Measurements from ENCODE around the gene PDZD4. TPM values are rescaled to one million over a fixed set of nuclear protein-coding genes. Genes with fewer than 3 reads are reported as not detected.

Gene PDZD4
- polyA plus RNA-seq, 3 donors: 6.8 to 7.1 (median 6.9) TPM

DNA sequence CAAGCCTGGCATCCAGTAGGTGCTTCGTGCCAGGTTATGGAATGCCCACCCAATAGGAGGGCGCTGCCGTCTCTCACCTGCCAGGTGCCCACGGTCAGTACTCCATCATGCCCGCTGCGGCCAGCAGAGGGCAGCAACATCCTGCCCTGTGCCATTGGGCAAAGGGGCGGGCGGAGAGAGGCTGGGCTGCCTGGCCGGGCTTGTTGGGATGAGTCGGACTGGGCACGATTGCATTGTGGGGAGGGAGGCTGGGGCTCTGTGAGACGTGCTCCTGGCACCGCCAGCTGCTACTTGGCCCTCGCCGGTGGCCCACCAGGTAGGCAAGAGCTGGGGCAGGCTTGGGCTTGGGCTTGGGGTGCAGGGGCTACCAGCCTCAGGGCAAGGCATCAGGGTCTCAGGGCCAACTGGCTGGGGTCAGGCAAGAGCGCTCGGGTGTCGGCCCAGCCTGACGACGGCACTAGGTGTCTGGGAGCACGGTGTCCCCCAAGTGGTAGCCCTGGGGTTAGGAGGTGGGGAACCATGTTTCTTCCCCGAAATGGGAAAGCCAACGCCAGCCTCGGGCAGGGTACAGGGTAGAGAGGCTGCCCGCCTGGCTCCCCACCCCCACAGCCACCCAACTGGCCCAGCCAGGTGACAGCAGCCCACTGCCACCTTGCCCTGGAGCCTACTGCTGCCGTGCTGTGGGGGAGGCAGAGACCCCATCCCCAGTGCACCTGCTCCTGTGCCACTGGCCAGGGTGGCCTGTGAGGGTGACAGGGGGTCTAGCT lies 66.2 kb downstream of the PDZD4 start, which contains the start of gene PLXNB3:
TSS of gene PLXNB3 (plus strand) at position 261 of the 767 bp plus-strand sequence. CDS start 1,287 bp downstream, outside the sequence.
- DNase-seq (ENCODE audit: low read depth in 3 of 3, low spot score in 2 of 3): no peak

DNA sequence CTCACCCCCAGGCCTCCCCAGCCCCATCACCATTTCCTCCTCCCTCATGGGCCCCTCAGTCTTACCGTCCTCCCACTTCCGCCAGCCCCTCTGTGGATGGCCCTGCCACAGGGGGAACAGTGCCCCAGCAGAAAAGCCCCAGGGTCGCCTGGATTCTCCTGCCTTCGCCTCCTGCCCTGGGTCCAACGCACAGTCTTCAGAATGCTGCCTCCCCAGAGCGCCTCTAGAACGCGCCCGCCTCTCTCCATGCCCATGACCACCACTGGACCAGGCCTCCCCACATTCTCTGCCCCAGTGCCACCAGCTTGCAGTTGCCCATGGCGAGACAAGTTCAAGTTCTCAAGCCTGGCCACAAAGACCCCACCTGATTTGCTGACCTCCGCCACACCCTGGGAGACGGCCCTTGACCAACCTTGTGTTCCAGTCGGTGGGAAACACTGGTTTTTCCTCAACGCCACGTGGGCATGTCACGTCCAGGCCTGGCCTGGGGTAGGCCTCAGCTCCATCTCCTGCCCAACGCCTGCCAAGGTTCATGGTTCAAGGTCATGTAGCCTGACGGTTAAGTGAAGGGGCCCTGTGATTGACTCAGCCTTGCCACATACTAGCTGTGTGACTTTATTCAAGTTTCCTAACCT lies 66.9 kb downstream of the PDZD4 start:
- DNase-seq (ENCODE audit: low read depth in 3 of 3, low spot score in 2 of 3): no peak

DNA sequence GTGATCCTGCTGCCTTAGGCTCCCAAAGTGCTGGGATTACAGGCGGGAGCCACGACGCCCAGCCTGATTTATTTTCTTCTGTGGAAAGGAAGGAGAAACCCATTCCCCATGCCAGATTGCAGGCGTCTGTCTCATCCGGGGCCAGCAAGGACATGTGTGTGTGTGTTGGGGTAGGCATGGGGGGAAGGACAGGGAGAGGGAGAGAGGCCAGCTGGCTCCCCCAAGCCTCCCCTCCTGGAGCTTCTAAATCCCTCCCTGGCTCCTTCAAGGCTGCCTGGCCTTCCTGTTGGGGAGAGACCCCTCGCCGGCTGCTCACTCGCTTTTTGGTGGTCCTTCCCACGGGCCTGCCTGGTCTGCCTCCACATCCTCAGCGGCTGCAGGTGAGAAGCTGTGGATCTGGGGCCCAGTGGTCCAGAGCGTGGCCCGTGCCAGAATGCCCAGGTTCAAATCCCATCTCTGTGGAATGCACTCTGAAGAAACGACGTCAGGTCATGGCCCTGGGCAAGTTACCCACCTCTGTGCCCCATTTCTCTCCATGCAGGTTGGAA lies 67.6 kb downstream of the PDZD4 start:
- DNase-seq (ENCODE audit: low read depth in 3 of 3, low spot score in 2 of 3): no peak

DNA sequence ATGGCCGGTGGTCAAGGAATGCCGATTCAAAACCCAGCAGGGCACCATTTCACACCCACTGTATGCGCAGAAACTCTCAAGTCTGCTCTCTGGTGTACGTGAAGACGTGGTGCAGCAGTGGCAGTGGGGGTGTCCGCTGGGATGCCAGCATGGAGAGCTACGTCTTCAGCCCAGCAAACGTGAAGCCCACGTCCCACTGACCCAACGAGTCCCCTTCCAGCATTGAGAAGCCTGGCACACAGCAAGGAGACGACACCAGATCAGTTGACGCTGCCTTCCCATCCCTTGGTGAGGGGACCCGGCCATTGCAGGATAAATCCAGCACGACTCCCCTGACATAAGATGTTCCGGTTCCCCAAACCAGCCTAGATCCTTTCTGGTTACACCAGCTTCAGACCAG lies 68.5 kb downstream of the PDZD4 start:
- DNase-seq (ENCODE audit: low read depth in 3 of 3, low spot score in 2 of 3): no peak

DNA sequence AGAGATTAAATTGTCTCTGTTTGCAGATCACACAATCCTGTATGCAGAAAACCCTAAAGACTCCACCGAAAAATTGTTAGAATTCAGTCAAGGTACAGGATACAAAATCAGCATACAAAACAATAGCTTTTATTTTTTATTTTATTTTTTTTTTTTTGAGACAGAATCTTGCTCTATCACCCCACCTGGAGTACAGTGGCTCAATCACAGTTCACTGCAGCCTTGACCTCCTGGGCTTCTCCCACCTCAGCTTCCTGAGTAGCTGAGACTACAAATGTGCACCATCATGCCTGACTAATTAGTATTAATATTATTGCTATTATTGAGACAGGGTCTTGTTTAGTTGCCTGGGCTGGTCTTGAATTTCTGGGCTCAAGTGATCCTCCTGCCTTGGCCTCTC lies 75.2 kb downstream of the PDZD4 start:
- DNase-seq (ENCODE audit: low read depth in 3 of 3, low spot score in 2 of 3): no peak

Other genes starting within 250 kb of the PDZD4 start
- 10 to 100 TPM; 17.2 to 19.6 (median 18.7) TPM for gene CCNQ, start 231.4 kb downstream of the PDZD4 start, polyA plus RNA-seq (ENCODE audit: insufficient read length in 3 of 3)
- gene DUSP9, start 183.3 kb downstream of the PDZD4 start, polyA plus RNA-seq (ENCODE audit: insufficient read length in 3 of 3): 10 to 100 TPM; 37.8 to 46.1 (median 41.7) TPM
- 1 to 10 TPM; 4.8 to 7.0 (median 5.6) TPM for gene PNCK, start 156.7 kb downstream of the PDZD4 start, polyA plus RNA-seq (ENCODE audit: insufficient read length in 3 of 3)
- gene SLC6A8, start 142.6 kb downstream of the PDZD4 start, polyA plus RNA-seq (ENCODE audit: insufficient read length in 3 of 3): 10 to 100 TPM; 39.9 to 47.3 (median 40.5) TPM
- 100 to 1,000 TPM; 191 to 206 (median 202) TPM for gene BCAP31, start 106.2 kb downstream of the PDZD4 start, polyA plus RNA-seq (ENCODE audit: insufficient read length in 3 of 3)
- gene ABCD1, start 105.7 kb downstream of the PDZD4 start, polyA plus RNA-seq (ENCODE audit: insufficient read length in 3 of 3): 1 to 10 TPM; 7.2 to 7.7 (median 7.4) TPM
- 1 to 10 TPM in 2 of 3 donors, under 1 TPM in 1; 0.96 to 1.7 (median 1.6) TPM for gene PLXNB3, start 66.3 kb downstream of the PDZD4 start, polyA plus RNA-seq (ENCODE audit: insufficient read length in 3 of 3)
- gene SRPK3, start 49.5 kb downstream of the PDZD4 start, polyA plus RNA-seq (ENCODE audit: insufficient read length in 3 of 3): under 1 TPM; 0.55 to 0.78 (median 0.72) TPM
- gene IDH3G, start 36.2 kb downstream of the PDZD4 start, polyA plus RNA-seq (ENCODE audit: insufficient read length in 3 of 3): 10 to 100 TPM; 71.7 to 83.7 (median 77.2) TPM
- gene SSR4, start 35.9 kb downstream of the PDZD4 start, polyA plus RNA-seq (ENCODE audit: insufficient read length in 3 of 3): 100 to 1,000 TPM; 135 to 164 (median 160) TPM
- 10 to 100 TPM; 39.8 to 50.8 (median 47.8) TPM for gene L1CAM, start 55.6 kb upstream of the PDZD4 start, polyA plus RNA-seq (ENCODE audit: insufficient read length in 3 of 3)
- 1 to 10 TPM; 1.4 to 2.4 (median 1.7) TPM for gene AVPR2, start 74.1 kb upstream of the PDZD4 start, polyA plus RNA-seq (ENCODE audit: insufficient read length in 3 of 3)
- 10 to 100 TPM; 23.5 to 25.8 (median 23.5) TPM for gene ARHGAP4, start 95.7 kb upstream of the PDZD4 start, polyA plus RNA-seq (ENCODE audit: insufficient read length in 3 of 3)
- 10 to 100 TPM; 54.7 to 62.2 (median 61.4) TPM for gene NAA10, start 104.5 kb upstream of the PDZD4 start, polyA plus RNA-seq (ENCODE audit: insufficient read length in 3 of 3)
- gene RENBP, start 114.1 kb upstream of the PDZD4 start, polyA plus RNA-seq (ENCODE audit: insufficient read length in 3 of 3): 10 to 100 TPM; 13.9 to 17.9 (median 17.2) TPM
- 10 to 100 TPM; 31.7 to 37.5 (median 36.7) TPM for gene HCFC1, start 141.3 kb upstream of the PDZD4 start, polyA plus RNA-seq (ENCODE audit: insufficient read length in 3 of 3)
- 1 to 10 TPM; 5.8 to 6.1 (median 6.0) TPM for gene TMEM187, start 142.2 kb upstream of the PDZD4 start, polyA plus RNA-seq (ENCODE audit: insufficient read length in 3 of 3)
- gene IRAK1, start 189.4 kb upstream of the PDZD4 start, polyA plus RNA-seq (ENCODE audit: insufficient read length in 3 of 3): 10 to 100 TPM; 47.8 to 55.8 (median 53.0) TPM

Data from right renal cortex interstitium (tissue), 3 donors.